CD4-positive, alpha-beta T cell treated with Interleukin-10 for 1 hour (primary cell): ENCODE results near the gene PVRIG.
"Not testable (repeated sequence)": the region's sequence is repeated elsewhere in the genome, so short reads cannot be mapped to it uniquely, and the experiment has no call there.

ENCODE experiments used
- DNase-seq: peaks from one replicate; pipeline ENCODE4 v3.0.0-alpha.2; 2020

Gene PVRIG

GRCh38 chr7:100219801-100220585, at the start of gene PVRIG:
Gene PVRIG, plus strand, starts transcription at chr7:100219949. Its CDS starts 22 bp downstream, at chr7:100219971.
- peak; percentile 35 for DNase-seq

DNA sequence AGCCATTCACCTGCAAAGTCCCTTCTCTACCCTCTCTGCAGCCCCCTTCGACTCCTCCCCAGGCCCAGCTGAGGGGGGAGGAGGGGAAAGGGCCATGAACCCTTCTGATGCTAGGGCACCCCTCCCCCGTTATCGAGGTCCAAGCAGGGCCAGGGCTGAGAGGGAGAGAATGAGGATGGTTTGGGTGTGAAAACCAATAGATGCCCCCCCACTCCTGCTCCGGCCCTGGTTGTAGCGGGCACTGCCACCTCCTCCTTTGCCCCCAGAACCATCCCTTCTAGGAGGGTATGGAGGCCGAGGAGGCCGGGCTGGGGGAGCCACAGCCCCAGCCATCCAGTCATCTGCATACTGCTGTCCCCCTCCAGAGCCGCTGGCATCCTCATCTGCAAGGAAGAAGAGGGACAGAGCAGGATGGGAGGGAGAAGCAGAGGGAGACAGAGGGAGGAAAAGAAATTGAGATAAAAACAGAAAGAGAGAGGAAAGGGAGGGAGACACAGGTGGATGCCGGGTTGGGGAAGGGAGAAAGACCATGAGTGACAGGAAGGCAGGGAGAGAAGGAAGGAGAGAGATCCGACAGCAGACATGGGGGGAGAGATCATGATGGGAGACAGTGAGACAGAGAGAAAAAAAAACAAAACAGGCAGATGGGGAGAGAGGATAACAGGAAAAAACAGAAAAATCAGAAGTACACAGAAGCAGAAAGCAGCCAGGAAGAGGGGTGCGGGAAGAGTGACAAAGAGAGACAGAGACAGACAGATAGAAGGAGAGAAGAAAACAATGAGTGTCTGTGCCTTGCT, 49.5 kb upstream of the PVRIG start:
- DNase-seq: no peak

DNA sequence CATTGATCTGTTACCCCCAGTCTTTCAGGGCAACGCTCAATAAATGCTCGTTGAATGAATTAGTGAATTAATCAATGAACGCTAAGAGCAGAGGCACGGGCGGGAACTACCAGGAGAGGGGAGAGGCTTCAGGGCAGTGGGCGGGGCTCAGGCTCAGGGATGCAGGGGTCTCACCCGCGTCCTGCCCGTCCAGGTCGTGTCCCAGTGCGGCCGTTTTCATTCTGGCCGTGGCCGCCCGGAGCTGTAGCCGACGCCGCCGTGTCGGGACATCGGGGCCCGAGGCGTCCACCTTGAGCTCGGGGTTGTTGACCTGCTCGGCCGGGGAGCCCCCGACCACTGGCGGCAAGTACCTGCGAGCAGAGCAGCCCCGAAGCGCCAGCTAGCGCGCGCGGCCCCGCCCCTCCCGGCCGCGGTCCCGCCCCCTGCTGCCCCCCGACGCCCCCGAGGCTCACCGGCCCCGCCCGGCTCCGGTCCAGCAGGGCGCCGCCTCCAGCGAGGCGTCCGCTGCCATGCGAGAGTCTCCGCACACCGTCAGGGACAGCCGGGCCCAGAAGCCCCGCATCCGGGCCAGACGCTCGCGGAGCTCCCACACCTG, 48.6 kb upstream of the PVRIG start:
- peak; percentile 53 for DNase-seq

DNA sequence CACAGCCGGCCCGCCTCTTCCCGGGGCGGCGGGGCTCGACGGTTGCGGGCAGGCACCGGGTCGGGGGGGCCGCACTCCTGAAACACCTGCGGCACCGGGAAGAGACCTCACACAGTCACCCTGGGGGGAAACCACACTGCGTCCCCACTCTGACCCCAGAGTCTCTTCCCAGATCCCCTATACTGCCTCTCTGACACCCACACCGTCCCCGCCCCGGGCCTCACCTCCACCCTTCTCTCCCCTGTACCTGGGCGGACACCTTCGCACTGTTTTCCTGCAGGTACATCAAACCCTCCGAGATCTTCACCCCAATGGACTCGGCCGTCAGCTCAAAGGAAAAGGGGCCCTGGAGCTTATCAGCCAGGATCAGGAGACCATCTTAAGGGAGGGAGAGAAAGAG, 47.9 kb upstream of the PVRIG start:
- DNase-seq: no peak

DNA sequence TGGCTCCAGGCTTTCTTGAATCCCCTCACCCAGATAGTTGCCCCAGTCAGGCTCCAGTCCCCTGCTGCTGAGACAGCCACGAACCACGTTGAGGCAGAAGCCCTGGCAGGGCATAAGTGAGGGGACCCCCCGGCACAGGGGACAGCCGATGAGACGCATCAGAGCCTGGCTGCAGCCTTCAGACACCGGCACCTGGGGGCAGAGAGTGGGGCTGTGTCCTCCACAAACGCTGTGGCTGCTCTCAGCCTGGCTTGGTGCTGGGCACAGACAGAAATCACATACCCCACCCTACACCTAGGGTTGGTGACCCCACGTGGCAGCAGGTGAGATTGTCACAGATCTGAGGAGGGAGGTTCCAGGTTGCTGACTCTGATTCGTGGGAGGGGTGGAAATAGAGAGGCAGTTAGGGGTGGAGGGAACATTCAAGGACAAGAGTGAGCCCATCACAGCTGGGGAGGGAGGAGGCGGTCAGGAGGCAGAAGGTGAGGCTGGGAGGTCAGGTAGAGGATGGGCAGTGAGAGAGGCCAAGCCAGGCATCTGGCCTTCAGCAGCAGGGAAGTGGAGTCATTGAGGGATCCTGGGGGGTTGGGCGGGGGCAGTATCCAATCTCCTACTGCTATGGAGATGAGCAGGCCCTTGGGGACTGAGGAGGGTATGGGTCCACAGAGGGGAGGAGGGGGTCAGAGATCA, 45.8 kb upstream of the PVRIG start:
- DNase-seq: no peak

DNA sequence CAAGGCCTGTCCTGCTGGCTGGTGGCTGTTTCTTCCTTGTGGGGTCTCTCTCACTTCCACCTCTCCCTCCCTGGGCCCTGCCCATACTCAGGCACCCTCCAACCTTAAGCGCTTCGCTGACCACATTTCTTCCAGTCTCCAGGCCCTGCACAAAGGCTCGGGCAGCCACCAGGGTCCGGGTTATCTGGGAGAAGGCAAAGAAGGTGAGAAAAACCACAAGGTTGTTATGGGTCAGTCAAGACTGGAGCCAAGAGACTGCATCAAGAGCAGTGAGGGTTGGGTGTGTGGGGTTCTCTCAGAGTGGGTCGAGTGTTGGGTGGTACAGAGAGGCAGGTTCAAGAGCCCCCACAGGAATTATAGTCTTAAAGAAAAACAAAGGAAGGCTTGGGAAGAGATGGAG, 45.2 kb upstream of the PVRIG start:
- DNase-seq: no peak

- no peak for DNase-seq
Observed at GRCh38 chr7:100175296-100175935, 44.3 kb upstream of the PVRIG start.

- DNase-seq: no peak
Observed at GRCh38 chr7:100176096-100177044, 43.4 kb upstream of the PVRIG start.

- peak; percentile 99 for DNase-seq
Observed at GRCh38 chr7:100177045-100178001, 42.4 kb upstream of the PVRIG start, which contains the start of the genes GPC2 and STAG3. Gene GPC2, minus strand, starts transcription at chr7:100177381. Its CDS starts 182 bp downstream, at chr7:100177199. Gene STAG3, plus strand, starts transcription at chr7:100177918. Its CDS starts 2,639 bp downstream, at chr7:100180557.

DNA sequence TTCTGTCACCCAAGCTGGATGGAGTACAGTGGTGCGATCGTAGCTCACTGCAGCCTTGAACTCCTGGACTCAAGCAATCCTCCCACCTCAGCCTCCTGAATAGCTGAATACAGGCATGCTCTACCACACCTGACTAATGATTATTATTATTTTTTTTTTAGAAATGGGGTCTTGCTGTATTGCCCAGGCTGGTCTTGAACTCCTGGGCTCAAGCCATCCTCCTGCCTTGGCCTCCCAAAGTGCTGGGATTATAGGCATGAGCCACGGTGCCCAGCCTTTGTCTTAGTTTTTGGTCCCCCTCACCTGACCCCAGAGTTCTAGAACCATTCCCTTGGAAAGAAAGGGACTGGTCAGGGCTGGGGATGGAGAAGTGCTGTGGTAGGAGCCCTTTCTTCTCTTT, 39.7 kb upstream of the PVRIG start:
- DNase-seq: not testable (repeated sequence)

GRCh38 chr7:100182616-100183015, 37.1 kb upstream of the PVRIG start:
- peak; percentile 50 for DNase-seq

DNA sequence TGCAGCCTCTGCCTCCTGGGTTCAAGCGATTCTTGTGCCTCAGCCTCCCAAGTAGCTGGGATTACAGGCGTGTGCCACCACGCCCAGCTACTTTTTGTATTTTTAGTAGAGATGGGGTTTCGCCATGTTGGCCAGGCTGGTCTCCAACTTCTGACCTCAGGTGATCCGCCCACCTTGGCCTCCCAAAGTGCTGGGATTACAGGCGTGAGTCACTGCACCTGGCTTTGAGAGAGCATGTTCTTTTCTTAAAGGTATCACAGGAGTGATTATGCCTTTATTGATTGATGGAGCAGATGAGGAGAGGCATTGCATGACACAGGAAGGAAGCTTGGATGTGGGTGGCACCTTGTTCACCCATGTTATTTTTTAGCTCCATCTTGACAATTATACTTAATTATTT, 36.7 kb upstream of the PVRIG start:
- DNase-seq: not testable (repeated sequence)

- no peak for DNase-seq
Observed at GRCh38 chr7:100185726-100186125, 34.0 kb upstream of the PVRIG start.

DNA sequence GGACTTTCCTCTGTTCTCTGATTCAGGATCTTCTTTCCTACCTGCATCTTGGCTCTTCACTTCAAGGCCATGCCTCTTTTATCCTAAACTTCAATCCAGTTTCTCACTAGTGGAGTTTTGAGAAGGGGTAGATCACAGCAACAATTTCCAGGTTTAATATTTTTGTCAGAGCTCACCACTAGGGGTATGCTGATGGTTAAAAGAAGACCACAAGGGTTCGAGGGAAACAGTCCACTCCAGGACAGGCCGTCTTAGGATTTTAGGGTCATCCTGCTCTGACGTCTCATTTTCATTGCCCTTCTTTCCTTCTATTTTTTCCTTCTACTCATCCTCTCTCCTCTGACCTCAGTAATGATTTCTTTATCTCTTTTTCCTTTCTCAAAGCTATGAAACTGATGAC, 30.7 kb upstream of the PVRIG start:
- no peak for DNase-seq

DNA sequence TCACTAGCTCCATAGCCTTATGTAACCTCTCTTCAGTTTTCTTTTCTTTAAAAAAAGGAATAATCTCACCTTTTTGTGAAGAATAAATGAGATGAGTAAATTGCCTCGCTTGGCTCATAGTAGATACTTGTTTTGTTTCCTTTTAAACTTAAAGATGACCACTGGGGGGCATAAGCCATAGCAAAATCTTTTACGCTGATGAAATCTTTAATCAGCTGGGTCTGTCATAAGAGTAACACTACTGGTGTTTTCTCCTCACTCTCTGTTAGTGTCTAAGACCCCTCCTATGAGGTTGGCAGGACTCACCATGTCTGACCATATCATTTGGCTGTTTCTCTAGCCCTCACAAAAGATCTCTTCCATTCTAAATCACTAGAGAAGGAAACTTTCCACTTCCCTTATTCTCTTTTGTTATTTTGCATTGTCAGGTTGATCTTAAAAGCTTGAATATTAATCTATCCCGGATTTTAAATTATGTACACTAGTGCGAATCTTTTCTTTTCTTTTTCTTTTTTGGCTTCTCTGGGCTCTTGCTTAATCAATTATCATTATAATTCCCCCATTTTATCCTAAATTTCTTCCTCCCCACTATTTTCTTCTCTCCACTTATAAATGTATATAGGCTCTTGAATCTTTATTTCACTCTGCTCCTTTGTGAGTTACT, 29.6 kb upstream of the PVRIG start:
- peak; percentile 72 for DNase-seq

- DNase-seq: no peak
Observed at GRCh38 chr7:100191775-100192174, 28.0 kb upstream of the PVRIG start.

- not testable (repeated sequence) for DNase-seq
Observed at GRCh38 chr7:100192281-100192862, 27.4 kb upstream of the PVRIG start.

DNA sequence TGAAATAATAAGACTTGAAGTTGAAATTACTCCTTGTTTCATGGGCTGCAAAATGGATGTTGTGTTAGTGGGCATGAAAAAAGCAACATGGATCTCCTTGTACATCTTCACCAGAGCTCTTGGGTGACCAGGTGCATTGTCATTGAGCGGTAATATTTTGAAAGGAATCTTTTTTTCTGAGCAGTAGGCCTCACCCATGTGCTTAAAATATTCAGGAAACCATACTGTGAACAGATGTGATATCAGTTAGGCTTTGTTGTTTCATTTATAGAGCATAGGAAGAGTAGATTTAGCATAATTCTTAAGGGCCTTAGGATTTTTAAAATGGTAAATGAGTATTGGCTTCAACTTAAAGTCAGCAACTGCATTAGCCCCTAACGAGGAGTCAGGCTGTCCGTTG, 26.8 kb upstream of the PVRIG start:
- DNase-seq: no peak

- DNase-seq: no peak
Observed at GRCh38 chr7:100195222-100195621, 24.5 kb upstream of the PVRIG start.
